Measurements from ENCODE around the gene BASP1.

The BASP1 gene

DNA sequence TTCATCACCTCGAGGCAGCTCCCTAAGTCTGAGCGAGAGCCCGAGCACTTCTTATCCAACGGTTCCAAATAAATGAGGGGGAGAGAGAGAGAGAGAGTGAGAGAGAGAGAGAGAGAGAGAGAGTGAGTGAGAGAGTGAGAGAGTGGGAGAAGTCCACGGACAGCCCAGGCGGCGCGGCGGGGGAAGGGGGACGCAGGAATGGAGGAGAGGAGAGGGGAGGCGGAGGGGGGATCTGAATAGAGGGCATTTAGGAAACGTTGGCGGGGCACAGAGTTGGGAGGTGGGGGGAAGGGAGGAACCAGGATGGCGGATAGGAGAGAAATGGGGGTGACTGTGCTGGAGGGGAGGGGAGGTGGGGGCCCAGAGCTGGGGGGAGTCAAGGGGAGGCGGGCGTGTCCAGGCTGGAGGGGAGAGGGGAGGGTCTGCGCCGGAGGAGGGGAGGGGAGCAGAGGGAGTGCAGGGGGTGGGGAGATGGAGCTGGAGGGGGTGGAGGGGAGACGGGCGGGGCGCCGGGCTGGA, 398 bp upstream of the BASP1 start:
- Histone ChIP-seq H3K4me3 (ENCODE audit: low read length) (peak overlapping the region; percentile 91), H3K4me2 (ENCODE audit: low read length) (peak overlapping the region; percentile 84), H3K9ac (ENCODE audit: low read depth, low read length) (no peak overlapping the region), H3K9me3 (replicated peaks; ENCODE audit: low read length) (no peaks in the 10 kb centered on the region), H3K4me1 (ENCODE audit: control insufficient read depth, insufficient read depth, low read length) (peaks cover 32% of the 10 kb centered on the region), H3K27me3 (ENCODE audit: control insufficient read depth, insufficient read depth, low read length) (peaks cover 5% of the 10 kb centered on the region), H3K36me3 (ENCODE audit: insufficient read depth, low read length) (peaks cover 17% of the 10 kb centered on the region)

DNA sequence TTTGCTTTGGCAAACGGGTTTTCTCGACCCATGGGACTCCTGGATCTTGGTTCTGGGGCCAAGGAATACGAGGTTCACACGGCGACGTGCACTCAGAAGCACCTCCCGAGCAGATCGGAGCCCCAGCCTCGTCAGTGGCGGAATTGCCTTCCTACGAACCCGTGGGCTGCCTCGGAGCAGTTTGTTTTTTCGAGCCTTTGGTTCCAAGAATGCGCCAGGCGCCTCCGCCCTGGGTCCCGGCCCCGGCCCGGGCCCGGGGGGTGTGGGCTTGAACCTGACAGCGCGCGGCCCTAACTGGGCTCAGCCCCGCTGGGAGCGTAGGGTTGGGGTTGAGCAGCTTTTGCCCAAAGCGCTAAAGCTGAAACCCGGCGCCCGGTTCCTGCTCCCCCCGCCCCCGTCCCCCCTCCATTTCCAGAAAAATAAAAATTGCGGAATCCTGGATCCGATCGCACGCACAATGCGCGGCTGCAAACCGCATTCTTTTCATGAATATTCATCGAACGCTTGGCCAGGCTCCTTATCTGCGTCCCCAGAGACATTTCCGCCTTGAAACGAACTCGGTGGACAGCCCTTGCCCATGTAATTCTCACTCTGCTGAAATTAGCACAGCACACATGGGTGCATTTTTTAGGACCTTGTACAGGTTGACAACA, 1.0 kb downstream of the BASP1 start:
- H3K9ac ChIP-seq (ENCODE audit: low read depth, low read length) = peak overlapping the region; percentile 85
- peaks cover 19% of the 10 kb centered on the region for H3K36me3 ChIP-seq (ENCODE audit: insufficient read depth, low read length)
- no peaks in the 10 kb centered on the region for H3K9me3 ChIP-seq (replicated peaks; ENCODE audit: low read length)
- peaks cover 5% of the 10 kb centered on the region for H3K27me3 ChIP-seq (ENCODE audit: control insufficient read depth, insufficient read depth, low read length)
- H3K4me2 ChIP-seq (ENCODE audit: low read length) = peak overlapping the region; percentile 85
- H3K4me3 ChIP-seq (ENCODE audit: low read length) = peak overlapping the region; percentile 91
- H3K4me1 ChIP-seq (ENCODE audit: control insufficient read depth, insufficient read depth, low read length) = peaks cover 47% of the 10 kb centered on the region

DNA sequence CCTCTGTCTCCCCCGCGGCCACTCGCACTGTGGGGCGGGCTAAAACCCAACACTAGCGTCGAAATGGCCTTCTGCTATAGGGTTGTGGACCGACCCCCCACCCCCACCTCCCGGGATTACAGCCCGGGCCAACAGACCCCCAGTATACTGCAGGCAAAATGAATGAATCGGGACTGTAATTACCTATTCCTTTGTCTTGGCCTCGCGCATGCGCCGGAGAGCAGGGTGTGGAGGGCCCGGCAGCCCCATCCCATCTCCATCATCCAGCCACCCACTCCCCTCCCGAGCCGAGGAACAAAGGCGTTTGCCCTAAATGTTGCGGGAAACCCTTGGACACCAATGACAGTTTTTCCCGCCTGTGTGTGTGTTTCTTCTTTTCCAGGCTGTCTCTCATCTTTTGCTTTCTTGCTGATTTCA, 1.6 kb downstream of the BASP1 start:
- peaks cover 5% of the 10 kb centered on the region for H3K27me3 ChIP-seq (ENCODE audit: control insufficient read depth, insufficient read depth, low read length)
- H3K9ac ChIP-seq (ENCODE audit: low read depth, low read length) = peak overlapping the region; percentile 85
- H3K9me3 ChIP-seq (replicated peaks; ENCODE audit: low read length) = no peaks in the 10 kb centered on the region
- H3K36me3 ChIP-seq (ENCODE audit: insufficient read depth, low read length) = peaks cover 19% of the 10 kb centered on the region
- H3K4me2 ChIP-seq (ENCODE audit: low read length) = peak overlapping the region; percentile 85
- H3K4me3 ChIP-seq (ENCODE audit: low read length) = peak overlapping the region; percentile 91
- H3K4me1 ChIP-seq (ENCODE audit: control insufficient read depth, insufficient read depth, low read length) = peaks cover 52% of the 10 kb centered on the region

DNA sequence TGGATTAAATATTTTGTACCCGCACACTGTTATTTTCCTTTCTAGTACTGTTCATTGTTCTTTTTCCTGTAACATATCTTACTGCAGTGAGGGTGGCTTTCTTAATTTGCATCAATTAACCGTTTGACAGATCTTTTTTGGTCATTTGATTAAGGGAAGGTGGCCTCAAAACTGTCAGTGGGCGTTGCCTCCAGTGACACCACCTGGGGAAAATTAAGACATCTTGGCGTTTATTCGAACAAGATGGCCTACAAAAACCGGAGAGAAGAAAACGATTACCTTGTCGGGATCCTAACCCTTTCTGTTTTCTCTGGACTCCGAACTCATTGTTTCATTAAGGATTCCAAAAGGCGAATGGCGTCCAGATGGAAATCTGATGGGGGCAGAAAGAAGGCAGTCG, 2.0 kb downstream of the BASP1 start:
- Histone ChIP-seq H3K9me3 (replicated peaks; ENCODE audit: low read length) (no peaks in the 10 kb centered on the region), H3K27me3 (ENCODE audit: control insufficient read depth, insufficient read depth, low read length) (peaks cover 5% of the 10 kb centered on the region), H3K4me1 (ENCODE audit: control insufficient read depth, insufficient read depth, low read length) (peaks cover 57% of the 10 kb centered on the region), H3K4me2 (ENCODE audit: low read length) (peak overlapping the region; percentile 85), H3K36me3 (ENCODE audit: insufficient read depth, low read length) (peaks cover 19% of the 10 kb centered on the region), H3K4me3 (ENCODE audit: low read length) (peak overlapping the region; percentile 91), H3K9ac (ENCODE audit: low read depth, low read length) (peak overlapping the region; percentile 85)

DNA sequence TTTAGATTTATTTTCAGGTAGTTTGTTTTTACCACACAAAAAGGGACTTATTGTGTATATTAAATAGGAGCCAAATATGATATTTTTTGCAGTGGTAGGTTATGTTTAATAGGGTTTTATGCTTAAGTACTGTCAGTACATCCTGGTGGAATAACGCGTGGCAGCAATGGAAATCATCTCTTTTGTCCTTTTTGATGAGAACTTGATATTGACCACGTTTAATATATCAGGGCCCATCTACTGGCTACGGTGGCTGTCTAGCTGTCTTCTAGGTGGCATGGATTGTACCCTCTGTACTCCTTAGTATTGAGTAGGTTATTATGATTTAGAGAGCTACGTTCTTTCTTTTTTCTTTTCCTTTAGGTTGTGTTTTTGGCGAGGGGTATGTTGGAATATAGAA, 2.6 kb downstream of the BASP1 start:
- no peak overlapping the region for H3K4me3 ChIP-seq (ENCODE audit: low read length)
- H3K27me3 ChIP-seq (ENCODE audit: control insufficient read depth, insufficient read depth, low read length) = peaks cover 5% of the 10 kb centered on the region
- peaks cover 19% of the 10 kb centered on the region for H3K36me3 ChIP-seq (ENCODE audit: insufficient read depth, low read length)
- H3K9me3 ChIP-seq (replicated peaks; ENCODE audit: low read length) = no peaks in the 10 kb centered on the region
- H3K4me1 ChIP-seq (ENCODE audit: control insufficient read depth, insufficient read depth, low read length) = peaks cover 62% of the 10 kb centered on the region
- no peak overlapping the region for H3K9ac ChIP-seq (ENCODE audit: low read depth, low read length)
- H3K4me2 ChIP-seq (ENCODE audit: low read length) = peak overlapping the region; percentile 85

DNA sequence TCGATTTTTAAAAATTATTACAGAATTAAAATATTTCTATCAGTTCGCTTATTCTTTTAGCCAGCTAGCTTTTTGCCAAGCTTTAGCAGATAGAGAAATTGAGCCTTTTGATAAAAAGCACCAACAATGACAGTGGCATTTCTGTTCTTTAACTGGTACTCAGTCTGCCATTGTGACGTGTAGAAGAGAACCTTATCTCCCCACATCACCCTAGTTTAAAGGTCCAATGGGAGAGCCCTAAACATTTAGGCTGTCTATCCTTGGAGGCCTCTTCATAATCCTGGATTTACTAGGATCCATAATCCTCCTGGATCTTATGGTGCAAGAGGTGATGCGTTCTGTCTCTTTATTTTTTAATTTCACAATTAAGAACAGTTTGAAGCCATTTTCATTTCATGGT, 3.0 kb downstream of the BASP1 start:
- Histone ChIP-seq H3K9me3 (replicated peaks; ENCODE audit: low read length) (no peaks in the 10 kb centered on the region), H3K4me3 (ENCODE audit: low read length) (no peak overlapping the region), H3K36me3 (ENCODE audit: insufficient read depth, low read length) (peaks cover 19% of the 10 kb centered on the region), H3K9ac (ENCODE audit: low read depth, low read length) (no peak overlapping the region), H3K4me1 (ENCODE audit: control insufficient read depth, insufficient read depth, low read length) (peaks cover 67% of the 10 kb centered on the region), H3K27me3 (ENCODE audit: control insufficient read depth, insufficient read depth, low read length) (peaks cover 2% of the 10 kb centered on the region), H3K4me2 (ENCODE audit: low read length) (peak overlapping the region; percentile 85)

DNA sequence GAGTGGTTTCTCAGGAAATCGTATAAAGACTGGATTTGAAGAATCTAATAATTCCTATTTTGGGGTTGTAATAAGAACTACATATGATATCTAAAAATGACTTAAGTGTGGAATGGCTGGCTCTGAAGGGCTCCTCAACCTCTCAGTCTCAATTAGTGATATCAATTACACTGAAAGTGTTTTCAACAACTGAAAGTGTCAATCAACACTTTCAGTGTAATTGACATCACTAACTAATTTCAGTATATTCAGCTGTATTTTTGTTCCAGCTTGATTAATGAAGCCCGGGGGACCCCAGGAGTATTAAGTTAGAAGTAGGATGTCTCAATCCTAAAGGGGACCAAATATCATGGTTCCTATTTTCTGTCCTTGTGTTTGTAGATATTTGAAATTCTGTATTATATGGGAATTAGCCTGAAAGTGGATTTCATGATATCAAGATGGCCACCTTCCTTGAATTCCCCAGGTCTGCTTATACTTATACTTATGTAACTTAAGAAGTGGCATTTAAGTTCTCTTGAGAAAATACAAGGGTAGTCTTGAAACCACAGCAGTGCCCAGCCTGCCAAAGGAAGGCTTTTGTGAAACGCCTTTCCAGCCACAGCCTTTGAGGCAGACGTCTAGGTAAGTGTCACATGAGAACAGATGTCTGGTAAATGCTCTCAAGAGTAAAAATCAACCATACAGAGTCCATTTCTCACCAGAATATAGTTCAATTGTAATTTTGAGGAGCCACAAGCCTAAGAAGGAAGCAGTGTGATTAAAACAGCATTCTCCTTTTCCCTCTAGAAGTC, 4.6 kb downstream of the BASP1 start:
- no peaks in the 10 kb centered on the region for H3K27me3 ChIP-seq (ENCODE audit: control insufficient read depth, insufficient read depth, low read length)
- H3K4me1 ChIP-seq (ENCODE audit: control insufficient read depth, insufficient read depth, low read length) = peaks cover 66% of the 10 kb centered on the region
- peak overlapping the region; percentile 23 for H3K4me2 ChIP-seq (ENCODE audit: low read length)
- H3K9me3 ChIP-seq (replicated peaks; ENCODE audit: low read length) = no peaks in the 10 kb centered on the region
- no peak overlapping the region for H3K9ac ChIP-seq (ENCODE audit: low read depth, low read length)
- H3K4me3 ChIP-seq (ENCODE audit: low read length) = no peak overlapping the region
- peaks cover 19% of the 10 kb centered on the region for H3K36me3 ChIP-seq (ENCODE audit: insufficient read depth, low read length)

DNA sequence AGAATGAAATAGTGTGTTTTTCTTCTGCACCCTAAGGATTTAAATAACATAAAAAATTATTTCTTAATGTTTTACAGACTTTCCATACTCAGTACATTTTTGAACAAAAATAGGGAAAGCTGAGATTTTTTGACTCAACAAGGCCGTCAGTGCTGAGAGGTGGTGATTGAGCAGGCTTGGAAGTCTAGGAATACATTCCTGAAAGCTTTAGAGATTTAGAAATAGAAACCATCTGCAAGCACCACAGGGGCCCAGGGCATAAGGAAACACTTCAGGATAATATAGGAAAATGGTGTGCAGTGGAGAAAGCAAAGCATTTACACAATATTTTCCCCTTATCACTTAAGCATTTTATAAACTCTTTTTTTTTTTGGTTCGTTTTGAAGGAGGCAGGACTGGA, 5.2 kb downstream of the BASP1 start:
- H3K9me3 ChIP-seq (replicated peaks; ENCODE audit: low read length) = no peaks in the 10 kb centered on the region
- peak overlapping the region; percentile 23 for H3K4me2 ChIP-seq (ENCODE audit: low read length)
- H3K4me1 ChIP-seq (ENCODE audit: control insufficient read depth, insufficient read depth, low read length) = peaks cover 67% of the 10 kb centered on the region
- H3K27me3 ChIP-seq (ENCODE audit: control insufficient read depth, insufficient read depth, low read length) = no peaks in the 10 kb centered on the region
- H3K9ac ChIP-seq (ENCODE audit: low read depth, low read length) = no peak overlapping the region
- peaks cover 19% of the 10 kb centered on the region for H3K36me3 ChIP-seq (ENCODE audit: insufficient read depth, low read length)
- H3K4me3 ChIP-seq (ENCODE audit: low read length) = no peak overlapping the region

DNA sequence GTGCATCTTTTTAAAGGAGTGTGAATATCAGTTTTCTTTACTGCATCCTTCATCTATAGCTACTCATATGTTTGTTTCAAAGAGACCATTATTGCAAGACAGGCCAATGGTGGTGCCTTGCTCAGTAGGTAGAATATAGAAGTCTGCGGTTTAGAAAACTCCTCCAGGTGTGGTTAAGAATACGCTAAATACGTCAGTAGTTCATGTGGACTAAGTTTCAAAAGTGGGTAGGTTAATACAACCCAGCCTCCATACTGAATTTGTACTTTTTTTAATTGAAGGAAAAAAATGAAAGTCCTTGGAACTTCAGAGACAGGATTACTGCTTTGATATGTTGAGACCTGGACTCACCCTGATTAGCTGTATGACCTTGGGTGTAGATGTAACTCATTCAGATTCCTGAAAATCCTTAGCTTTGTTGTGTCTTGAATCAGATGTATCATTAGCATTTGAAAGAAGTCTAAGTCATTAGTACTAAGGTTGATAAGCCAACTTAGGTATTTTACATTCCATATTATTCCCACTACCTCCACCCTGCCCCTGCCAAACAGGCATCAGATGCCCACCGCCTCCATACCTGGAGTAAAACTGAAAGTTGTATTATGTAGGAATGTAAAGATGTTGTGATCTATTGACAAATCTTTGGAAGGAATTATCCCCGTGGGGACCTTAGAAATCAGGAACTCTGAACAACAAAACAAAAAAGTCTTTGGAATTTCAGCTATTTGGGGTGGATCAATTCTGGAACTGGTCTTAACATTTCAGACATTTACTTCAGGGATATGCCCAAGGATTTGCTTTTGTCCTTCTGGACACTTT, 6.1 kb downstream of the BASP1 start:
- H3K27me3 ChIP-seq (ENCODE audit: control insufficient read depth, insufficient read depth, low read length) = no peaks in the 10 kb centered on the region
- no peaks in the 10 kb centered on the region for H3K9me3 ChIP-seq (replicated peaks; ENCODE audit: low read length)
- H3K36me3 ChIP-seq (ENCODE audit: insufficient read depth, low read length) = peaks cover 25% of the 10 kb centered on the region
- H3K9ac ChIP-seq (ENCODE audit: low read depth, low read length) = no peak overlapping the region
- no peak overlapping the region for H3K4me3 ChIP-seq (ENCODE audit: low read length)
- H3K4me1 ChIP-seq (ENCODE audit: control insufficient read depth, insufficient read depth, low read length) = peaks cover 77% of the 10 kb centered on the region
- H3K4me2 ChIP-seq (ENCODE audit: low read length) = peak overlapping the region; percentile 74

DNA sequence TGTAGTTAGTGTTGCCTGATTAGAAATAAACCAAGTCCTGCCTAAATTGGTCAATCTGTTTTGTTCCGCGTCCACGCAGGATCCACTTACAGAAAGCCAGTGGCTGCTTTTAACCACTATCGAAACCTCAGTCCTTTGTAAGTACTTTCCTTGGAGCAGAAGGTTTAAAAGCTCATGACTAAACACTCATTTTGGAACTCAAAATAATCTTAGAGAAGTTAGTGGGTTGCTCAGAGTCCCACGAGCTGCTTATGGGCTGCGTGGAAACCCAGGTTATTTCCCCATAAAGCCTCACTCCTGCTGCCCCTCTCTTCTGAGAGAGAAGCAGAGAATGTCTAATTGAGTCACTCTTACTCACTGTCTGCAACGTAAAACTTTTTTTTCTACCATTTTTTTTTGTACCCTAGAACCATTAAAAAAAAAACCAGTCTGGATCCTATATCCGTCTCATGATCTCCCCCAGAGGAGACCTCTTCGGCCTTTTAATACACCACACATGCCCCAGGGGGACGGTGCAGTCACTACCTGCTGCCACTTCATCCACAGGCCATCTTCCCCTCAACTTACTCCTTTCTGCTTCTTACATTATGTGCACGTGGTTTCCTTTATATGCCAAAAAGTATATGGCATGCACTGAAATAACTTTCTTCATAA, 7.6 kb downstream of the BASP1 start:
- H3K9ac ChIP-seq (ENCODE audit: low read depth, low read length) = peak overlapping the region; percentile 39
- H3K27me3 ChIP-seq (ENCODE audit: control insufficient read depth, insufficient read depth, low read length) = no peaks in the 10 kb centered on the region
- peak overlapping the region; percentile 51 for H3K4me3 ChIP-seq (ENCODE audit: low read length)

DNA sequence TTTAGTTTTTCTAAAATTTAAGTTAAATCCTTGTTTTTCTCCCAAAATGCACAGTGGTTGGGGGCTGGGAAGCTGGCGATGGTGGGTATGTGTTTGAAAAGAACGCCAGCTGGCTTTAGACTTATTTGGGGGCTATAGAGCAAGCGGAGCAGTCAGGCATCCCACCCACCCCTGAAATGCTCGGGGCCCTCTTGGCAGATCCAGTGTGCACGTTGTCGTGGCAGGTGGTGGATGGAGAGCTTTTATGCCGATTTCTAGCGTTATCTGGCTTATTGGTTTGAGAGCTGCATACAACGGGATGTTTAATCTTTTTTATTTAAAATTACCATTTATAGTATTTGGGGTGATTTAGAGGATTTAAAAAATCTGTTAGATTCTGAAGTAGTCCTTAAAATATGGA, 8.1 kb downstream of the BASP1 start:
- Histone ChIP-seq H3K27me3 (ENCODE audit: control insufficient read depth, insufficient read depth, low read length) (no peaks in the 10 kb centered on the region), H3K36me3 (ENCODE audit: insufficient read depth, low read length) (peaks cover 13% of the 10 kb centered on the region), H3K9me3 (replicated peaks; ENCODE audit: low read length) (no peaks in the 10 kb centered on the region), H3K4me1 (ENCODE audit: control insufficient read depth, insufficient read depth, low read length) (peaks cover 74% of the 10 kb centered on the region), H3K9ac (ENCODE audit: low read depth, low read length) (peak overlapping the region; percentile 39), H3K4me3 (ENCODE audit: low read length) (peak overlapping the region; percentile 51), H3K4me2 (ENCODE audit: low read length) (peak overlapping the region; percentile 74)

More for the DNA sequence above, 7.6 kb downstream of the BASP1 start:
- peak overlapping the region; percentile 74 for H3K4me2 ChIP-seq (ENCODE audit: low read length)
- H3K9me3 ChIP-seq (replicated peaks; ENCODE audit: low read length) = no peaks in the 10 kb centered on the region
- peaks cover 78% of the 10 kb centered on the region for H3K4me1 ChIP-seq (ENCODE audit: control insufficient read depth, insufficient read depth, low read length)
- H3K36me3 ChIP-seq (ENCODE audit: insufficient read depth, low read length) = peaks cover 17% of the 10 kb centered on the region

Data from skeletal muscle satellite cell (primary cell).